ENCODE data around the gene CAPZB.

The CAPZB gene

DNA sequence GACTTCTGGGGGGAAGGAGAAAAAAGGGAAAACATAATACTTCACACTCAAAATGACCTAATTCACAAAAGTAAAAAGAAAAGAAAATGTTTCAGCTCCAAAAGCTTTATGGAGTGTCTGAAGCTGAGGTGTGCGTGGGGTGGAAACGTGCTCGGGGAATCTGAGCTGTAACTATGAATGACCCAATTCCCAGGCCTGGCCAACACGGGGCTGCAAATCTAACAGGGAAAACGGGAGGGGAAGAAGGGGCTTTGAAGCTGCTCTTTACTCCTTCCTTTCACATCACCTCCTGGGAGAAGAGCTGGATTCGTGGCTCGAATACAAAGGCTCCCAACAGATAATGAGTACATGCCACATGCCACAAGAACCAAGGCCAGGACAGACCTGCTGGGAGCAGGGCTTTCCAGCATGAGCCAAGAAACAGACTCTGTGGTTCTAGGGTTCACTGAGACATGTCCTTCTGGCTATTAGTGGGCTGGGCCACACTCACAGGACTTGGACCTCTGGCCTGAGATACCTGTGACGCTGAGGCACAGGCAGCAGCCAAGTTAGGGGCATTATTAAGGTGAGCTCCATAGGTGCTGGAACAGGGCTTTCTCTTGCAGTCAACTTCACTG lies 121.7 kb downstream of the CAPZB start:
- TF ChIP-seq OSR1 (CRISPR knock-in tag; IDR thresholded peaks at IDR 0.05) (no peak), TOX (CRISPR knock-in tag; IDR thresholded peaks at IDR 0.05; ENCODE audit: borderline replicate concordance) (no peak), ZNF565 (CRISPR knock-in tag; conservative IDR thresholded peaks at IDR 0.05; ENCODE audit: low read depth) (no peak), PPARA (CRISPR knock-in tag; IDR thresholded peaks at IDR 0.05; ENCODE audit: borderline replicate concordance) (no peak), PATZ1 (CRISPR knock-in tag; IDR thresholded peaks at IDR 0.05; ENCODE audit: borderline replicate concordance) (no peak)
- no peak for ATAC-seq

- TF ChIP-seq, protein P1, sequence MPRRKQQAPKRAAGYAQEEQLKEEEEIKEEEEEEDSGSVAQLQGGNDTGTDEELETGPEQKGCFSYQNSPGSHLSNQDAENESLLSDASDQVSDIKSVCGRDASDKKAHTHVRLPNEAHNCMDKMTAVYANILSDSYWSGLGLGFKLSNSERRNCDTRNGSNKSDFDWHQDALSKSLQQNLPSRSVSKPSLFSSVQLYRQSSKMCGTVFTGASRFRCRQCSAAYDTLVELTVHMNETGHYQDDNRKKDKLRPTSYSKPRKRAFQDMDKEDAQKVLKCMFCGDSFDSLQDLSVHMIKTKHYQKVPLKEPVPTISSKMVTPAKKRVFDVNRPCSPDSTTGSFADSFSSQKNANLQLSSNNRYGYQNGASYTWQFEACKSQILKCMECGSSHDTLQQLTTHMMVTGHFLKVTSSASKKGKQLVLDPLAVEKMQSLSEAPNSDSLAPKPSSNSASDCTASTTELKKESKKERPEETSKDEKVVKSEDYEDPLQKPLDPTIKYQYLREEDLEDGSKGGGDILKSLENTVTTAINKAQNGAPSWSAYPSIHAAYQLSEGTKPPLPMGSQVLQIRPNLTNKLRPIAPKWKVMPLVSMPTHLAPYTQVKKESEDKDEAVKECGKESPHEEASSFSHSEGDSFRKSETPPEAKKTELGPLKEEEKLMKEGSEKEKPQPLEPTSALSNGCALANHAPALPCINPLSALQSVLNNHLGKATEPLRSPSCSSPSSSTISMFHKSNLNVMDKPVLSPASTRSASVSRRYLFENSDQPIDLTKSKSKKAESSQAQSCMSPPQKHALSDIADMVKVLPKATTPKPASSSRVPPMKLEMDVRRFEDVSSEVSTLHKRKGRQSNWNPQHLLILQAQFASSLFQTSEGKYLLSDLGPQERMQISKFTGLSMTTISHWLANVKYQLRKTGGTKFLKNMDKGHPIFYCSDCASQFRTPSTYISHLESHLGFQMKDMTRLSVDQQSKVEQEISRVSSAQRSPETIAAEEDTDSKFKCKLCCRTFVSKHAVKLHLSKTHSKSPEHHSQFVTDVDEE (CRISPR knock-in tag; IDR thresholded peaks at IDR 0.05), result no peak
- no peak for TF ChIP-seq GLIS3 (CRISPR knock-in tag; IDR thresholded peaks at IDR 0.05)
- TF ChIP-seq ZC3H10 (CRISPR knock-in tag; IDR thresholded peaks at IDR 0.05), result no peak
- TF ChIP-seq BACH2 (CRISPR knock-in tag; IDR thresholded peaks at IDR 0.05; ENCODE audit: borderline replicate concordance), result no peak
- no peak for TF ChIP-seq TOX (CRISPR knock-in tag; IDR thresholded peaks at IDR 0.05; ENCODE audit: borderline replicate concordance)
- TF ChIP-seq PATZ1 (CRISPR knock-in tag; IDR thresholded peaks at IDR 0.05; ENCODE audit: borderline replicate concordance), result no peak
- no peak for TF ChIP-seq ISL1 (CRISPR knock-in tag; IDR thresholded peaks at IDR 0.05)
- TF ChIP-seq, protein P2, sequence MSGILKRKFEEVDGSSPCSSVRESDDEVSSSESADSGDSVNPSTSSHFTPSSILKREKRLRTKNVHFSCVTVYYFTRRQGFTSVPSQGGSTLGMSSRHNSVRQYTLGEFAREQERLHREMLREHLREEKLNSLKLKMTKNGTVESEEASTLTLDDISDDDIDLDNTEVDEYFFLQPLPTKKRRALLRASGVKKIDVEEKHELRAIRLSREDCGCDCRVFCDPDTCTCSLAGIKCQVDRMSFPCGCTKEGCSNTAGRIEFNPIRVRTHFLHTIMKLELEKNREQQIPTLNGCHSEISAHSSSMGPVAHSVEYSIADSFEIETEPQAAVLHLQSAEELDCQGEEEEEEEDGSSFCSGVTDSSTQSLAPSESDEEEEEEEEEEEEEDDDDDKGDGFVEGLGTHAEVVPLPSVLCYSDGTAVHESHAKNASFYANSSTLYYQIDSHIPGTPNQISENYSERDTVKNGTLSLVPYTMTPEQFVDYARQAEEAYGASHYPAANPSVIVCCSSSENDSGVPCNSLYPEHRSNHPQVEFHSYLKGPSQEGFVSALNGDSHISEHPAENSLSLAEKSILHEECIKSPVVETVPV (CRISPR knock-in tag; IDR thresholded peaks at IDR 0.05), result no peak
- no peak for TF ChIP-seq SNAI2 (CRISPR knock-in tag; IDR thresholded peaks at IDR 0.05)
- no peak for TF ChIP-seq CSDC2 (CRISPR knock-in tag; IDR thresholded peaks at IDR 0.05)
- TF ChIP-seq ZNF565 (CRISPR knock-in tag; conservative IDR thresholded peaks at IDR 0.05; ENCODE audit: low read depth), result no peak
- TF ChIP-seq RARB (CRISPR knock-in tag; IDR thresholded peaks at IDR 0.05), result no peak
- no peak for TF ChIP-seq ARNTL (CRISPR knock-in tag; IDR thresholded peaks at IDR 0.05; ENCODE audit: borderline replicate concordance, low read depth)
- TF ChIP-seq OSR1 (CRISPR knock-in tag; IDR thresholded peaks at IDR 0.05), result no peak
- no peak for TF ChIP-seq ZNF70 (CRISPR knock-in tag; IDR thresholded peaks at IDR 0.05)
These were observed 123.7 kb downstream of the CAPZB start for GRCh38 chr1:19361611-19362147.

DNA sequence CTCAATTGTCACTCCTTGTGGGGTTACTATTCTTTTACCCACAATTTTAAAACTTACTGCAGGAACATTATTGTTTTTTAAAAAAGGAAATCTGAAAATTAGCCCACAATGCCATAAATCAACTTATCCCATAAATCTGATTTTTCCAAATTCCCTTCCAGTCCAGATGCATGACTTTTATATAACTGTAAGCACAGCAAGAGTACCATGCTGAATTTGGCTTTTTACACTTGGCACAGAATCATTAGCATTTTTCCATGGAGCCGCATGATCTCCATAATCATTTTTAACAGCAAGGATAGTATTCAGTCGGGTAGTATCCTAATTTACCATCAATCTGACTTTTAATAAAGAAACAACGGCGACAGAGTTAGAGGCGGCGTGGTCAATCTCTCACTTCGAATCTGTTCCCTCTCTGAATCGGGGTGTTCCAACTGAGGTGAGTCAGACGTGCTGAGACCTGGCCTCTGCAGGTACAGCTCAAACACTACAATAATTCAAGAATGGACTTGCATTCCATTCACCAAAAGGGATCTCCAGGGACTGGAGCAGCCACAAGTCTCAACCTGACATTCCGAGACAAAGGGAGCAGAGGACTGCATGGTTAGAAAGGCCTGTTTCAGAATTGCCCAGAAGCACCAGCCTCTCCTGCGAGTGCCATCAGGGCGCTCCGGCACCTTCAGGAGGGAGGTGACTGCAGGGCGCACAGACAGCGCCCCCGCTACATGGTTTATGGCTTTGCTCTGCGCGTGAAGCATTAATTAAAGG lies 124.3 kb downstream of the CAPZB start:
- TF ChIP-seq OSR1 (CRISPR knock-in tag; IDR thresholded peaks at IDR 0.05), result no peak
- no peak for TF ChIP-seq ZNF565 (CRISPR knock-in tag; conservative IDR thresholded peaks at IDR 0.05; ENCODE audit: low read depth)

More at GRCh38 chr1:19361611-19362147, 123.7 kb downstream of the CAPZB start:
- no peak for ATAC-seq

GRCh38 chr1:19360432-19360831 lies 124.9 kb downstream of the CAPZB start:
- no peak for ATAC-seq
- TF ChIP-seq BACH2 (CRISPR knock-in tag; IDR thresholded peaks at IDR 0.05; ENCODE audit: borderline replicate concordance), result no peak
- TF ChIP-seq OSR1 (CRISPR knock-in tag; IDR thresholded peaks at IDR 0.05), result no peak
- no peak for TF ChIP-seq ESRRG (CRISPR knock-in tag; IDR thresholded peaks at IDR 0.05)
- no peak for TF ChIP-seq TOX (CRISPR knock-in tag; IDR thresholded peaks at IDR 0.05; ENCODE audit: borderline replicate concordance)
- no peak for TF ChIP-seq PATZ1 (CRISPR knock-in tag; IDR thresholded peaks at IDR 0.05; ENCODE audit: borderline replicate concordance)
- no peak for TF ChIP-seq ZNF565 (CRISPR knock-in tag; conservative IDR thresholded peaks at IDR 0.05; ENCODE audit: low read depth)
- TF ChIP-seq POU6F1 (CRISPR knock-in tag; IDR thresholded peaks at IDR 0.05; ENCODE audit: borderline replicate concordance, low read depth), result no peak
- no peak for TF ChIP-seq ZFP30 (CRISPR knock-in tag; IDR thresholded peaks at IDR 0.05)
- no peak for TF ChIP-seq PPARA (CRISPR knock-in tag; IDR thresholded peaks at IDR 0.05; ENCODE audit: borderline replicate concordance)
- no peak for TF ChIP-seq ZC3H10 (CRISPR knock-in tag; IDR thresholded peaks at IDR 0.05)
- no peak for TF ChIP-seq ARNTL (CRISPR knock-in tag; IDR thresholded peaks at IDR 0.05; ENCODE audit: borderline replicate concordance, low read depth)

More for the DNA sequence above, 124.3 kb downstream of the CAPZB start:
- no peak for ATAC-seq

Measured in SK-N-SH treated with all-trans-retinoic acid at 6 μM for 48 hours (cell line).